Activated naive CD4-positive, alpha-beta T cell treated with anti-CD3 and anti-CD28 coated beads for 36 hours (primary cell): ENCODE results near the gene TAF4. TPM values are rescaled to one million over a fixed set of nuclear protein-coding genes. Genes with fewer than 3 reads are reported as not detected.
"Not testable (repeated sequence)": the region's sequence is repeated elsewhere in the genome, so short reads cannot be mapped to it uniquely, and the experiment has no call there.

Experiments used
- CTCF ChIA-PET: fragments of 350-600 bp; sonication (Branson Sonifier 250); formaldehyde crosslinking; loops from one replicate; lab custom pipeline; 2021; ENCODE audit warnings: antibody characterized with exemption; lab: Charles Lee
- DNase-seq: peaks from one replicate; pipeline ENCODE4 v3.0.0-alpha.2; 2020
- H3K27ac Mint-ChIP-seq: one replicate; pipeline ENCODE4 v1.8.0; 2021; ENCODE audit warnings: mild to moderate bottlenecking, mixed read lengths
- H3K27me3 Mint-ChIP-seq: one replicate; pipeline ENCODE4 v1.8.0; 2021; ENCODE audit warnings: low read depth, mixed read lengths
- H3K36me3 Mint-ChIP-seq: one replicate; pipeline ENCODE4 v1.8.0; 2021; ENCODE audit warnings: low read depth, mixed read lengths
- H3K4me1 Mint-ChIP-seq: one replicate; pipeline ENCODE4 v1.8.0; 2021; ENCODE audit warnings: low read depth, mixed read lengths
- H3K4me3 Mint-ChIP-seq: one replicate; pipeline ENCODE4 v1.8.0; 2021; ENCODE audit warnings: mild to moderate bottlenecking, moderate library complexity, mixed read lengths
- H3K9me3 Mint-ChIP-seq: one replicate; pipeline ENCODE4 v1.8.0; 2021; ENCODE audit warnings: mixed read lengths
- intact Hi-C: fragments of 100-400 bp; cut with micrococcal nuclease; formaldehyde crosslinking; loops from one replicate; pipeline ENCODE4 v1.15.1; 2023
- total RNA-seq, 2 experiments: library from RNA; stranded (reverse); gene quantifications; one replicate each; pipeline ENCODE4 v1.2.3, GENCODE V29; 2021

Gene TAF4
- total RNA-seq, 2 experiments from 2014 or later: 15.0 to 15.4 TPM

DNA sequence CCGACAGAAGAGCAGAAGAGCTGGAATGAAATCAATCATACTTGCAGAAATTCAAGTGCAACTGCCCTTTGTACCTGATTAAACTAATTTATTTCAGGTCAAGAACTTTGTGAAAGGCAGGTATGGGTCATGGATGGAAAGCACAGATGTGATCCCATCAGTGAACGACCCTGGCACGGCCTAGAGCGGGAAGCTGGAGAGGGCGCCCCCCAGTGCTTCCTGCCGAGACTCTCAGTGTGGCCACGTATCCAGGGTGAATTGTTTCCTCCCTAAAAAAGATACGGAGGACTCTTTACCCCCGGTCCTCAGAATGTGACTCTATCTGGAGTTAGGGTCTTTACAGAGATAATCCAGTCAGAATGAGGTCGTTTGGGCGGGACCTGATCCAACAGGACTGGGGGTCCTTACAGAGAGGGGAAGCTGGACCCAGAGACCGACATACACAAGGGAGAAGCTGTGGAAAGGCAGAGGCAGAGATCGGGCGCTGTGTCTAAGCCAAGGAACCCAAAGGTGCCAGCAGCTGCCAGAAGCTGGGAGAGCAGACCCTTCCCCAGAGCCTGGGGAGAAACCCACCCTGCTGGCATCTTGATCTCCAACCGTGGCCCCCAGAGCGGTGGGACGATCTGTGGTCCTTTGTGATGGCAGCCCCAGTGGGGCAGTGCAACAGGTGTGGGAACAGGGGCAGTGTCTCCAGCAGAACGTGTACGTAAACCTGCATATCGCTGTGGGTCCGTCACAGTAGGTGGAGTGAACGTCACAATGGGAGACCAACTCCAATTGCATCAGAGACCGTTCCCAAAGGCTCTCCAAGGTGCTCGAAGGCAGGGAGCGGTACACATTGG, 91.9 kb downstream of the TAF4 start:
- DNase-seq: no peak
- no peaks in the 10 kb centered on the region for H3K27me3 Mint-ChIP-seq
- CTCF ChIA-PET: no interaction called here
- H3K4me3 Mint-ChIP-seq: no peak overlapping the region
- no peak overlapping the region for H3K27ac Mint-ChIP-seq
- H3K4me1 Mint-ChIP-seq: no peaks in the 10 kb centered on the region
- intact Hi-C loops: no loop called here
- no peaks in the 10 kb centered on the region for H3K9me3 Mint-ChIP-seq
- peaks cover 40% of the 10 kb centered on the region for H3K36me3 Mint-ChIP-seq

DNA sequence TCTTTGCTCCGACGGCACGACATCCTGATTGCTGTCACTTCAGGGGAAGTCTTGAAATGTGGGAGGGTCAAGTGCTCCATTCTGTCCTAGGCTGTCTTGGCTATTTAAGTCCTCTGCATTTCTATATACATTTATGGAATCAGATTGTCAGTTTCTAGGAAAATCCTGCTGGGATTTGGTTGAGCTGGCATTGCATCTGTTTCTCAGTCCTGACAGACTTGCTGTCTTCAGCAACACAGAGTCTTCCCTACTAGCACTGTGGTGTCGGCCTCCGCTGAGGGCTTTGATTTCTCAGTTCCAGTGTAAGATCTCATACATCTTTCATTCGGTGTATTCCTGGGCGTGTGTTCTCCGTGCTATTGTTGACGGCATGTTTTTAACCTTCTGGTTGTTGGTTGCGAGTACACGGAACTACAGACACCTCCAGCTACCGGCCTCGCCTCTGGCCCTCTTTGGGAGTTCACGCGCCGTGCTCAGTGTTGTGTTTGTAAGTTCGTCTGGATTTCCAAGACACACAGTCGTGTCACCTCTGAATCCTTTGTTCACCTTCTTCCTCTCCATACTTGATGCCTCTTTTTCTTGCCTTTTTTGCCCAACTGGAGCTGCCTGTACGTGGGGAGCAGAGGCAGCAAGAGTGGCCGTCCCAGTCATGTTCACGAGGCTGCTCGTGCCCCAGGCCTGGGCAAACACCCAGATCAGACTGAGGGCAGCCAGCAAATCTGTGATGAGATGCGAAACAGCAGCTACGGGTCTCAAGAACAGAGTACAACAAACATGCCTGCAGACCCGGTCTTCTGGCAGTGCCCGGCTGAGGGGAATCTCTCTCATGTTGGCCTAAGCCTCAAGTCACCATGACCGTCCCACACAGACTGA, 92.8 kb downstream of the TAF4 start:
- no peak overlapping the region for H3K27ac Mint-ChIP-seq
- intact Hi-C loops: no loop called here
- H3K4me1 Mint-ChIP-seq: no peaks in the 10 kb centered on the region
- peaks cover 39% of the 10 kb centered on the region for H3K36me3 Mint-ChIP-seq
- H3K4me3 Mint-ChIP-seq: no peak overlapping the region
- H3K9me3 Mint-ChIP-seq: no peaks in the 10 kb centered on the region
- DNase-seq: no peak
- H3K27me3 Mint-ChIP-seq: peaks cover 5% of the 10 kb centered on the region
- CTCF ChIA-PET: no interaction called here

DNA sequence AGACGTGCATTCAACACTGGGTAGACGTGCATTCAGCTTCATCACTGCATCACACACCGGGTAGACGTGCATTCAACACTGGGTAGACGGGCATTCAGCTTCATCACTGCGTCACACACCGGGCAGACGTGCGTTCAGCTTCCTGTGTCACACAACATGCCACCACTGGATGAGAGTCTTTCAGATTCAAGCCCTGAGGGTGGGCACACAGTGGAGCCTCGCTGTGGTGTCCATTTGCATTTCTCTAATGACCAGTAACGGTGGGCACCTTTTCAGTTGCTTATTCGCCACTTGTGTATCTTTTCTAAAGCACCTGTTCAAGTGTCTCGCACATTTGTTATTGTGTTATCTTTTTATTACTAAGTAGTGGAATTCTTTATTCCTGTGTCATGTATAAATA, 94.1 kb downstream of the TAF4 start:
- CTCF ChIA-PET, H3K27ac Mint-ChIP-seq, H3K9me3 Mint-ChIP-seq, H3K27me3 Mint-ChIP-seq, H3K4me3 Mint-ChIP-seq, H3K4me1 Mint-ChIP-seq, DNase-seq, intact Hi-C loops: not testable (repeated sequence)
- peaks cover 31% of the 10 kb centered on the region for H3K36me3 Mint-ChIP-seq

DNA sequence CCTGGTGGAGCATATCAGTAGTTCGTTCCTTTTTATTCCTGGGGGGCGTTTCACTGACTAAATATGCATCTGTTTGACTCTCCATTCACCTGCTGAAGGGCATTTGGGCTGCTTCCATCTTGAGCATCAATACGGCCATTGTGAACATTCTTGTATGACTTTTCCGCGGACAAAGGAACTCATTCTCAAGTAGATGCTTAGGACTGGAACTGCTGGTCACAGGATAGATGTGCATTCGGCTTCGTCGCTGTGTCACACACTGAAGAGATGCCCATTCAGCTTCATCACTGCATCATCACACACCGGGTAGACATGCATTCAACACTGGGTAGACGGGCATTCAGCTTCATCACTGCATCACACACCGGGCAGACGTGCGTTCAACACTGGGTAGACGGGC, 95.3 kb downstream of the TAF4 start:
- Mint-ChIP-seq H3K9me3 (no peaks in the 10 kb centered on the region), H3K27ac (no peak overlapping the region), H3K27me3 (peaks cover 11% of the 10 kb centered on the region), H3K36me3 (peaks cover 23% of the 10 kb centered on the region), H3K4me1 (no peaks in the 10 kb centered on the region), H3K4me3 (no peak overlapping the region)
- CTCF ChIA-PET: no interaction called here
- intact Hi-C loops: no loop called here
- no peak for DNase-seq

DNA sequence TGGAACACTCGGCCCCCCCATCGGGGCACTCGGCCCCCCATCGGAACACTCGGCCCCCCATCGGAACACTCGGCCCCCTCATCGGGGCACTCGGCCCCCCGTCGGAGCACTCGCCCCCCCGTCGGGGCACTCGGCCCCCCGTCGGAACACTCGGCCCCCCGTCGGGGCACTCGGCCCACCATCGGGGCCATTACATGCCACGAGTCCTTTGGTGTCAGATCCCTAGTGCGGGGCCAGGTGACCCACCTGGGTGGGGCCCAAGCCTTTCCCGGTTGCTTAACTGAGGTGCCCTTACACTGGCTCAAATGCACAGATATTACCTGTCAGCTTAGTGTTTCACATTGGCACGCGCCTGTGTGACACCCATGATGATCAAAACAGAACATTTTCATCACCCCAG, 95.9 kb downstream of the TAF4 start:
- H3K36me3 Mint-ChIP-seq: peaks cover 22% of the 10 kb centered on the region
- CTCF ChIA-PET: no interaction called here
- DNase-seq: no peak
- H3K9me3 Mint-ChIP-seq: no peaks in the 10 kb centered on the region
- H3K27me3 Mint-ChIP-seq: peaks cover 16% of the 10 kb centered on the region
- intact Hi-C loops: no loop called here
- H3K4me3 Mint-ChIP-seq: no peak overlapping the region
- H3K27ac Mint-ChIP-seq: no peak overlapping the region
- no peaks in the 10 kb centered on the region for H3K4me1 Mint-ChIP-seq

DNA sequence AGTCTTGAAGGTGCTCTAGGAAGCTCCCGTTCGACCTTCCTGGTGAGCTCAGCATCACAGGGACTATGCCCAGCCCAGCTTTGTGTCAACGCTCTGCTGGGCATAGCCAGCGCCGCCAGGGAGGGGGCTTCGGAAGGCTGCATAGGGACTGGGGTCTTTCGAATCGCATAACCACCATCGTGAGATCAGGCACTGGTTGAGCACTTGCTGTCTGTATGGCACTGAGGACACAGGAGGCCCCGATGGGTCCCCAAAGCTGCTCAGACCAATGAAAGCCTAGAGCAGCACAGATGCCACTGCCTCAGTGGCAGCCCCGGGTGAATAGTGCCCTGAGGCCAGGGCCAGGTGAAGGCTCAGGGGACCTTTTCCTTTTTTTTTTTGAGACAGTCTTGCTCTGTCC, 96.7 kb downstream of the TAF4 start:
- H3K27ac Mint-ChIP-seq: no peak overlapping the region
- H3K9me3 Mint-ChIP-seq: no peaks in the 10 kb centered on the region
- H3K36me3 Mint-ChIP-seq: peaks cover 18% of the 10 kb centered on the region
- H3K4me1 Mint-ChIP-seq: no peaks in the 10 kb centered on the region
- DNase-seq: no peak
- CTCF ChIA-PET: no interaction called here
- intact Hi-C loops: no loop called here
- no peak overlapping the region for H3K4me3 Mint-ChIP-seq
- peaks cover 19% of the 10 kb centered on the region for H3K27me3 Mint-ChIP-seq

DNA sequence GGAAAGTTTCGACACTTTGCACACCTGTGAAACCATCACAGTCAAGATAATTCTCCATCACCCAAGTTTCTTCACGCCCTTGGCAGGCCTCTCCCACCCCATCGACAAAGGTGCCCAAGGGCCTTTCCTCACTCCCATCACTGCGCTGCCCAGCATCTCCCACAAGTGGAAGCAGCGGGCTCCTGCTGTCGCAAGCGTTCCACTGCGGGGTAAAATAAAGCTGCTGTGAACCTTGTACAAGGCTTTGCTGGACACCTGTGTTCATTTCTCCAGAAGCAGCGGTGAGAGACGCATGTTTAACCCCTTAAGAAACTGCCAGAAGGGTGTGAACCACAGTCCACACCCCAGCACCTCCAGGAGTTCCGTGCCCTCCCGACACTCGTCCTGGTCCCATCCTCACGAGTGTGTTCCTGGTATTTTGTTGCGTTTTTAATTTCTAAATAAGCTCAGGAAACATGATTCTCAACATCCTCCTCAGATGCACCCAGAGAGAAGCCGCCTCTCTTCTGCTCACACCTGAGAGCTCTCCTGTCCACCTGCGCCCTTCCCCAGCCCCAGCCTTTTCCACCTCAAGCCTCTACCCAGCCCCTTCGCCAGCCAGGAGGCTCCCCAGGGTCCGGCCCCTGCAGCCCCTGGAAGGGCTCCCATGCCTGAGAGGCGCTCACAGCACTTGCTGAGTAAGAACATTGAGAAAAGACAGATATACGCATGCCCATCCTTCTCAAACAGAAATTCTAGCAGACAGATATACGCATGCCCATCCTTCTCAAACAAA, 97.5 kb downstream of the TAF4 start:
- H3K27ac Mint-ChIP-seq: no peak overlapping the region
- peaks cover 12% of the 10 kb centered on the region for H3K36me3 Mint-ChIP-seq
- intact Hi-C loops: no loop called here
- H3K27me3 Mint-ChIP-seq: peaks cover 25% of the 10 kb centered on the region
- CTCF ChIA-PET: no interaction called here
- H3K9me3 Mint-ChIP-seq: no peaks in the 10 kb centered on the region
- H3K4me3 Mint-ChIP-seq: no peak overlapping the region
- H3K4me1 Mint-ChIP-seq: no peaks in the 10 kb centered on the region
- no peak for DNase-seq

DNA sequence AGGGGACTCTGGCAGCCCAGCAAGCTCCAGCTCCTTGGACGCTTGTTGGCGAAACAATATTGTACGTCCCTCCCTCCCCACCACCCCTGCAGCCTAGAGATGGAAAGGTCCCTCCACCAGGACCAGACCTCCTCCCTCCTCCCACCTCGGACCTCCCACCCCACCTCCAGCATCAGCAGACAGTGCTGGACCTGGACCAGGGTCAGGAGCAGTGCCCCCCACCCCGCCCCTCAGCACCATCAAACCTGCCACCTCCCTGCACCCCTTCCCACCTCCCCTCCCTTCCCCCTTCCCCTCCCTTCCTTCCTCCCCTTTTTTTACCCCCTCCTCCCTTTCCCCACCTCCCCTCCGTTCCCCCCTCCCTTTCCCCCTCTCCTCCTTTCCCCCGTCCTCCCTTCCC, 98.4 kb downstream of the TAF4 start:
- Mint-ChIP-seq H3K27ac (no peak overlapping the region), H3K4me1 (no peaks in the 10 kb centered on the region), H3K9me3 (no peaks in the 10 kb centered on the region), H3K36me3 (peaks cover 3% of the 10 kb centered on the region), H3K4me3 (no peak overlapping the region), H3K27me3 (peaks cover 25% of the 10 kb centered on the region)
- DNase-seq: no peak
- intact Hi-C loops: no loop called here
- CTCF ChIA-PET: no interaction called here

DNA sequence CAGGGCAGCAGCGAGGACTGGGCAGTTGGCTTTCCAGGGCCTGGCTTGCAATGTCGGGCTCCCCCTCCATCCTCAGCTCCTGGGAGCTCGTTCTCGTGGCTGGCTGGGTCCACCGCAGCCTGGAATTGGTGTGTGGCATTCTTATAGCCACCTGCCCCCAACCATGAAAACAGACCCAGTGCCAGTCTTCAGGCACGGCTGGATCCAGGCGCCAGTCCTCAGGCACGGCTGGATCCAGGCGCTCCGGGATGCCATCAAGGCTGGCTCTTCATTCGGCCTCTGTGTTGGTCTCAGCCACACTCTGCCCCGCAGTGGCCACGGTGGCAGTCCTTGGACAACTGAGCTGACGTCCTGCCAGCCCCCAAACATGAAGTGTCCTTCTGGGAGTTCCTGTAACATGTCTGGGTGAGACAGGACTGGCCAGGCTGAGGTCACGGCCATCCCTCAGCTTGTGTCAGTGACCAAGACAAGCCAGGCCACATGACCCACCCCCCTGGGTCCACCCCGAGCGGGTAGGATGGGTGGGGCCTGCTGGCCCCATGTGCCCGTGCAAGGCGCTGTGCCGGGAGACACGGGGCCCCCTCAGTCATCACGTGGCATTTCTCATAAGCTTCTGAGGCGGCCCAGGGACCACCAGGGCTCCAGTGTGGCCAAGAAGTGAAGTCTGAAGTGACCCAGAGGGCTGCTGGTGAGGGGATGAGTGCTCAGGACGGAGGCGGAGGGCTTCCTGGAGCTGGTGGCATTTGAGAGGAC, 99.0 kb downstream of the TAF4 start:
- Mint-ChIP-seq H3K27me3 (peaks cover 30% of the 10 kb centered on the region), H3K36me3 (no peaks in the 10 kb centered on the region), H3K4me3 (no peak overlapping the region), H3K9me3 (no peaks in the 10 kb centered on the region), H3K4me1 (no peaks in the 10 kb centered on the region), H3K27ac (no peak overlapping the region)
- no peak for DNase-seq
- intact Hi-C loops: no loop called here
- CTCF ChIA-PET: no interaction called here

DNA sequence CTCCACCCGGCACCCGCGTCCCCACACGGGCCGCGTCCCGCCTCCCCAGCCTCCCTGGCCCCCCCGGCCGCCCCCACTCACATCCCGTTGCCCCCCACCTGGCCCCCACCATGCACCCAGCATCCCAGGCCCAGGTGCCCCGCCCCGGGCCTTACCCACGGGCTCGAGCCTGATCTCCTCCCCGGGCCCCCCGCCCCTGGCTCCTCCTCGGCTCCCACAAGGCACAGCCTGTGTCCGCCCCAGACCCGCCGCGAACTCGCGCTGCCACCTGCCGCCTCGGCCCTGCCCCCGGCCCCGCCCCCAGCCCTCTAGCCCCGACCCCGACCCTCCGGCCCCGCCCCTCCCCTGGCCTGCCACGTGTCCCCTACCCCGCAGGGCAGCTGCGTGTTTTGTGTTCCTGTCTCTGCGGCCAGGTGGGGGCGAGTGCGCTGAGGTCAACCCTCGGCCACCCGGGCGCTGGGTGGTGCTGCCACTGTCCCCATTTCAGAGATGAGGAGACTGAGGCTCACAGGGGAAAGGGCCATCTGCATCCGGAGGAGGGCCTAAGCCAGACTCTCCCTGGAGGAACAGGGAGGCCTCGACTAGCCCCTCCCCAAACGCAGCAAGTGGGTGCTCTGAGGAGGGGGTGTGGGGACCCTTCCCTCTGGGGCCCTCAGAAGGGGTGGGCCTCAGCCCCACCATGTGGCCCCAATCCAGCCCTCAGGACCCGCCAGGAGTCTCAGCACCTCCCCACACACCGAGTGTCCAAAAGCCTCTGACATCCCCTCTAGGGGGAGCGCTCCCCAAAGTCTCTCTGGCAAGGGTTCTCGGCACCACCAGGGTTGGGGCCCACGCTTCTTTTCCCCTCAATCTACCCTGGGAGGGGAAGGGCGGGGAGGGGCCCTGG, 99.8 kb downstream of the TAF4 start:
- Mint-ChIP-seq H3K4me1 (no peaks in the 10 kb centered on the region), H3K9me3 (no peaks in the 10 kb centered on the region), H3K27me3 (peaks cover 32% of the 10 kb centered on the region), H3K27ac (no peak overlapping the region), H3K36me3 (no peaks in the 10 kb centered on the region), H3K4me3 (no peak overlapping the region)
- CTCF ChIA-PET: no interaction called here
- DNase-seq: no peak
- intact Hi-C loops: no loop called here
